Sigmoid colon (tissue), 4 donors: ENCODE results near the gene LDLRAD4.

Experiments used
- CTCF ChIP-seq, 4 experiments: fragments of 450-650 bp in 3 of 4; fragments of 200-600 bp in 1 of 4; IDR thresholded peaks; one replicate each; pipeline ENCODE4 v1.5.1; 2016 to 2019; ENCODE audit warnings: antibody characterized with exemption in 4 of 4, mild to moderate bottlenecking in 3 of 4, moderate library complexity in 2 of 4
- EP300 ChIP-seq, 4 donors: sonication (generic); formaldehyde crosslinking; IDR thresholded peaks; one replicate each; pipeline ENCODE4 v1.6.1; 2017; ENCODE audit warnings: antibody characterized with exemption in 4 of 4
- POLR2A ChIP-seq, 2 donors: fragments of 450-650 bp; IDR thresholded peaks; one replicate each; pipeline ENCODE4 v1.6.1; 2016; ENCODE audit warnings: antibody characterized with exemption in 2 of 2, mild to moderate bottlenecking in 2 of 2, moderate library complexity in 2 of 2
- POLR2AphosphoS5 ChIP-seq, 4 donors: sonication (generic); formaldehyde crosslinking; IDR thresholded peaks; one replicate each; pipeline ENCODE4 v1.6.1; 2017; ENCODE audit warnings: antibody characterized with exemption in 4 of 4

GRCh38 chr18:13246121-13246520, 27.6 kb downstream of the LDLRAD4 start:
- no peak for TF ChIP-seq EP300 (IDR thresholded peaks at IDR 0.05)
- no peak for TF ChIP-seq CTCF (IDR thresholded peaks at IDR 0.05)
- TF ChIP-seq POLR2A (IDR thresholded peaks at IDR 0.05), result no peak
- no peak for TF ChIP-seq POLR2AphosphoS5 (IDR thresholded peaks at IDR 0.05)
